Thoracic aorta (tissue), 2 donors: ENCODE data around the gene GPAT3. TPM values are rescaled to one million over a fixed set of nuclear protein-coding genes. Genes with fewer than 3 reads are reported as not detected.

Experiments
- total RNA-seq, 2 donors: library from RNA; depleted of rRNA; stranded (reverse); fragments of >200 nt; gene quantifications; one replicate each; pipeline versions ENCODE4 v1.1.0 to v1.2.3, GENCODE V29; 2016

GPAT3 gene
- total RNA-seq, 2 donors from 2014 or later: 6.6 to 7.8 TPM

Other genes starting within 250 kb of the GPAT3 start
- 1 to 10 TPM; 1.4 to 6.1 TPM for gene HPSE, start 201.3 kb upstream of the GPAT3 start, total RNA-seq
- gene HELQ, start 80.3 kb upstream of the GPAT3 start, total RNA-seq: 10 to 100 TPM; 11.6 to 19.6 TPM
- 10 to 100 TPM in 1 of 2 donors, 1 to 10 TPM in 1; 7.6 to 17.3 TPM for gene MRPS18C, start 80.0 kb upstream of the GPAT3 start, total RNA-seq
- 10 to 100 TPM in 1 of 2 donors, 1 to 10 TPM in 1; 2.4 to 14.0 TPM for gene ABRAXAS1, start 51.0 kb upstream of the GPAT3 start, total RNA-seq